SKM-1 (cell line): ENCODE measurements around the gene RRP7A.
"Not testable (repeated sequence)": the region's sequence is repeated elsewhere in the genome, so short reads cannot be mapped to it uniquely, and the experiment has no call there.

Experiments
- DNase-seq: peaks from one replicate; lab custom pipeline; 2025; ENCODE audit not compliant: unreplicated experiment; lab: John Stamatoyannopoulos, UW

The RRP7A gene

GRCh38 chr22:42536166-42536565 lies 16.6 kb upstream of the RRP7A start:
- no peak for DNase-seq

- DNase-seq: not testable (repeated sequence)
Measured at GRCh38 chr22:42535082-42535731, 15.6 kb upstream of the RRP7A start.

GRCh38 chr22:42533638-42533977 lies 14.0 kb upstream of the RRP7A start:
- no peak for DNase-seq

- DNase-seq: not testable (repeated sequence)
Measured at GRCh38 chr22:42531401-42532084, 11.9 kb upstream of the RRP7A start.

- DNase-seq: not testable (repeated sequence)
Measured at GRCh38 chr22:42529435-42529834, 9.8 kb upstream of the RRP7A start.

- DNase-seq: no peak
Measured at GRCh38 chr22:42528591-42529307, 9.2 kb upstream of the RRP7A start.

- DNase-seq: no peak
Measured at GRCh38 chr22:42522546-42522945, 3.0 kb upstream of the RRP7A start.

GRCh38 chr22:42521228-42521546 lies 1.6 kb upstream of the RRP7A start:
- no peak for DNase-seq

GRCh38 chr22:42518638-42519524 lies 715 bp downstream of the RRP7A start:
- DNase-seq: not testable (repeated sequence)

- DNase-seq: not testable (repeated sequence)
Measured at GRCh38 chr22:42517103-42517502, 2.5 kb downstream of the RRP7A start.

- DNase-seq: no peak
Measured at GRCh38 chr22:42515896-42516295, 3.7 kb downstream of the RRP7A start.

GRCh38 chr22:42515304-42515703 lies 4.3 kb downstream of the RRP7A start:
- DNase-seq: not testable (repeated sequence)

- not testable (repeated sequence) for DNase-seq
Measured at GRCh38 chr22:42514331-42514730, 5.3 kb downstream of the RRP7A start.

- DNase-seq: not testable (repeated sequence)
Measured at GRCh38 chr22:42512273-42512990, 7.2 kb downstream of the RRP7A start.

GRCh38 chr22:42511401-42511891 lies 8.2 kb downstream of the RRP7A start:
- DNase-seq: no peak

- DNase-seq: no peak
Measured at GRCh38 chr22:42509548-42509947, 10.0 kb downstream of the RRP7A start.

GRCh38 chr22:42508975-42509364 lies 10.6 kb downstream of the RRP7A start:
- not testable (repeated sequence) for DNase-seq

- not testable (repeated sequence) for DNase-seq
Measured at GRCh38 chr22:42508327-42508974, 11.1 kb downstream of the RRP7A start.

- DNase-seq: no peak
Measured at GRCh38 chr22:42500836-42501179, 18.8 kb downstream of the RRP7A start.
